AG08396 (cell line): ENCODE measurements around the gene CXCL3.

ENCODE experiments used
- DNase-seq: peaks from one replicate; pipeline ENCODE4 v3.0.0; 2012; ENCODE audit warnings: low spot score, mixed read lengths

CXCL3 gene

DNA sequence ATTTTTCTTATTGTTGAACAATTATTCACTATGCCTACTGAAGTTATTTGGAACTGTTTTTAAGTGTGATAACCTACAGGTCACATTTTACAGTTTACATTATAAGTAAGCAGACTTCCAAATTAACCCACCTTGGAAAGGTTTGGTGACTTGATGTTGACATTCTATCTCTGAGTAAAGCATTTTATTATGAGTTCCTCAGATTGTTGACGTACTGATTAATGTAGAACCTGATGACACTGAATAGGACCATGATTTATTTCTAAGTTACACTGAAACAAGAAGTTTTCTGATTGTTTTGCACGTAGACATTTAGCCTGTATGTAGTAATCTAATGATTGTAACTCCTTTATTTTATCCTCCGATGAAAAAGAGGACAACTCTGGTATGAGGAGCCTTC is 17.0 kb upstream of the CXCL3 start:
- no peak for DNase-seq

DNA sequence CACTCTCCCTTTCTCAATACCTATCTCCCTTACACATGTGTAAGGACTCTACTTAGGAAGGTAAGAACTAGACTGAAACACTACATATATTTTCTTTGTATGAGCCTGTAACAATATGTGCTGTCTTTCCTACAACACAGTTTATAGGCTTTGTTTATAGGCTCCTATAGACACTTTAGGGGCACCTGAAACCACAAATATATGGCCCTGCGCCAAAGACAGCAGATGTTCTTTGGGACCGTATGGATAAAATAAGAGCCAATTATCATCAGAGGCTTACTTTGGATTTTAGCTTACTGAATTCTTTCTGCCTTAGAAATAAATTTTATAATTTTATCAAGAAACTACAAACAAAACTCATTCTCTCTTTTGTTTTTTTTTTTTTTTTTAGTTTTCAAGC is 16.6 kb upstream of the CXCL3 start:
- no peak for DNase-seq

DNA sequence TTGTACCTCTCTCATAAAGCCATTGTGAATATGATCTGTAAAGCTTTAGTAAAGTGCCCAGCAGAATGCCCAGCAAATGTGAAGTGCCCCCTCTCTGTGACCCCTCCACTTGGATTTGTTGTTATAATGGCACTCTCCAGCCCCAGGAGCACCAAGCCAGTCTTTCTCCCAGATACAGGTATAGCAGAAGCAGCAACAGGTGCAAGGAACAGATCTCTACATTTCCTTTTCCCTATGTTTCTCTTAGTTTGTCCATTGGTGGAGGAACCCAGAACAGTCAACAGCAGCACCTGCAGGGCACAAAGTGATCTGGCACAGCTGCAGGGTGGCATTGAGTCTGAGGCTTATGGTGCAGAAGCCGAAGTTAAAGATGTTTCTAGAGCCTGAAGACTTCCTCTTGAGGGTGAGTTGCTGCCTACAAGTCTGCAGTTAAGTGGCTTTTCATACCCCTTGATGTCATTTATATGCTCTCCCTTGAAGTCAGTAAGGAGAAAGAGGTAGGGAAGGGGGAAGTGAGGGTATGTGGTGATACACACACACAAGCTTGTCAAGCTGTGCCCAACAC is 16.1 kb upstream of the CXCL3 start:
- DNase-seq, result no peak

DNA sequence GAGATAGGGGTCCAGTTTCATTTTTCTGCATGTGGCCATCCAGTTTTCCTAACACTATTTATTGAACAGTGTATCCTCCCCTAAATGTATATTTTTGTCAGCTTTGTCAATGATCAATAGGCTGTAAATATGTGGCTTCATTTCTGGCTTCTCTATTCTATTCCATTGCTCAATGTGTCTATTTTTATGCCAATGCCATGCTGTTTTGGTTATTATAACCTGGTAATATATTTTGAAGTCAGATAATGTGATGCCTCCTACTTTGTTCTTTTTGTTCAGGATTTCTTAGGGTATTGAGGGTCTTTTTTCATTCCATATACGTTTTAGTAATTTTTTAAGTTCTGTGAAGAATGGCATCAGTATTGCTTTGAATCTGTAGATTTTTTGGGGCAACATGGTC is 8.7 kb upstream of the CXCL3 start:
- no peak for DNase-seq

DNA sequence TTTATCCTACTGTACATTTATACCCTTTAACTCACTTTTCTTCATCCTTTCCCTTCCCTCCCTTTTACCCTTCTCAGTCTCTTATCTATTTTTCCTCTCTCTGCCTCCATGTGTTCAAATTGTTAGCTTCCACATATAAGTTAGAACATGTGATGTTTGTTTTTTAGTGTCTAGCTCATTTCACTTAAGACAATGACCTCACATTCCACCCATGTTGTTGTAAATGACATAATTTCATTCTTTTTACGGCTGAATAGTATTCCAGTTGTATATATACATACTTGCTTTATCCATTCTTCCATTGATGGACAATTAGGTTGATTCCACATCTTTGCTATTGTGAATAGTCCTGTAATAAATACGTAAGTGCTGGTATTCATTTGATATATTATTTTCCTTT is 7.3 kb upstream of the CXCL3 start:
- DNase-seq, result no peak

DNA sequence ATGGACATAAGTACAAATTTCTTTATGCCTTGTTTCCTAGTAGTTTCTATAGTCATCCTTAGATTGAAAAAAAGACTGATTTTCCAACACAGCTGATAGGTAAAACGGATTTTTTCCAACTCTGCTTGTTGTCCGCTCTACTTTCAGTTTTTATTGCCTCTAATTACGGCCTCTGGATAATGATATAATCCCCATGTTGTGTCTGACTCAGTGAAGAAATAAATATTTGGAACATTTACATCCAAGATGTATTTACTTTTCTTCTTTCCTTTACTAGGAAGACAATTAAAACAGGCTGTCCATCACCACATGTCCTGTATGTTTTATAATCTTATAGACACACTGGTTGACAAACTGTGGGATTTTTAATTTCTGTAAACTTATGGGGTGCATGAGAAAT is 6.8 kb upstream of the CXCL3 start:
- DNase-seq, result no peak

DNA sequence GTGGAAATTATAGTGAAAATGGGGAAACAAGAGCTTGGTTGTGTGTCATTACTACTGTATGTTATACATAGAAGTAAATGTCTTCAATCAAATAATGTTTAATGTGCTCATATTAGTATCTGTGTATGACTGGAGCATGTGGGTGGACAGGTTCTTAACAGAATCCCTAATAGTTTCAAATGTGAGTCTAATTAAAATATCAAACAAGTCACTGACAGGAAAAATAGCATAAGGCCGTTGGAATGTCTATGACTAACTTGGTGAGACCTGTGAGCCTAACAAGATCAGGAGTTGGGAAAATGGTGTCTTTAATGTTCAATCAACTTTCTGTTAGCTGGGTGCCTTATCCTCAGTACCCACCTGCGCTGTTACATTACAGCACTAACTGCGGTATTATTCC is 6.2 kb upstream of the CXCL3 start:
- no peak for DNase-seq

DNA sequence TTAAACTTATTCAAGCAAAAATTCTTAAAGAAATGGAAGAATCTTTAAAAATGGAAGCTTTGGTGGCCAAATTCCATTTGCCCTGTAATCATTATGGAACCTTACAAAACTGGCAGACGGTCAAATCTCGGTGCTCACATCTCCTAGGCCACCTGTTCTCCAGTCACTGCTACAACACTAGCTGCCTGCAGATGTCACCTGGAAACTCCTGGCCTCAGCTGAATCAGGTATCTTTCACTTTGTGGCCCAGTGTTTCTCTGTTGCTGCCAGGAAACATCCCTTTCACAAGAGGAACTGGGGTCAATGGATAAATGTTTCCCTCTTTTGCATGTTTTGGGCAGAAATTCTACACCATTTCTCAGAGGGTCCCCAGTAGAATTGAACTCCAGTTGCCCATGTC is 4.2 kb upstream of the CXCL3 start:
- no peak for DNase-seq

DNA sequence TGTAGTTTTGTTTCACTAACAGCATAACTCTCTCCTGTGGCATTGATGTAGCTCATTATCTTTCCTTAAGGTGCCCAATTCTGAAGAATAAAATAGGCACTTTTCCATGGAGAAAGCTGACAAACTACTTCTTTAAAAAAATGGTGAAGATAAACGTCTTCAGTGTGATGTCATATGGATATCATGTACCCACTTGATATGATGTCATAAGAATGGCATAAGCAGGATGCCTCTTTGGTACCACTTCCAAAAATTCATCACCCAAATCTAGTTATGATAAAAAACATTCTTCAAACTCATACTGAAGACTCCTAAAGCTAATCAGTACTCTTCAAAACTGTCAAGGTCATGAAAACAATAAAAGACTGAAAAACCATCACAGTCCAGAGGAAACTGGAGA is 2.9 kb upstream of the CXCL3 start:
- DNase-seq, result no peak

DNA sequence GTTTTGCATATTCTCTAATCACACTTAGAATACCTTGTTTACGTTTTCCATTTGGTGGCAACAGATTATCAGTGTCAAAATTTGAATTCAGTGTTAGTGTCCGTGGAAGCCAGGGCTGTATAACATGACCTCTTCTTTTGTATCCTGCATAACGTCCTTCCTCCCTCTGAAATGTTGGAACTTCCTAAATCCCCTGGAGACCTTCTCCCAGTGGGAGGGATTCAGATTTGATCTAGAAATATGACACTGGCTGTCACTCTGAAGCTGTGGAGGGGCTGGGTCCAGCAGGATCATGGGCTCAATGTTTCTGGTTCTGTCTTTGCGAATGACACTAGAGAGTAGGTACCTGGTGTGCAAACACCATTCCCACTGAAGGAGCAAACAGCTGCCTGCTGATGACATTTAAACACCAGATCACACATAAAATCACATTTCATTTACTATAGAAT is 850 bp upstream of the CXCL3 start:
- DNase-seq, result no peak

DNA sequence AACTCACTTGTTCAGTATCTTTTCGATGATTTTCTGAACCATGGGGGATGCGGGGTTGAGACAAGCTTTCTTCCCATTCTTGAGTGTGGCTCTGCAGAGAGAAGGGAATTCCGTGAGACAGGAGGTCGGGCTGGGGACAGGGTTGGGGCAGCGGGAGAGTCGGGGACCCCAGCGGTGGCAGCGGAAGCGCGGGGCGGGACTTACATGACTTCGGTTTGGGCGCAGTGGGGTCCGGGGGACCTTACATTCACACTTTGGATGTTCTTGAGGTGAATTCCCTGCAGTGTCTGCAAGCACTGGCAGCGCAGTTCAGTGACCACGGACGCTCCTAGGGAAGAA is 434 bp downstream of the CXCL3 start:
- DNase-seq, result no peak

DNA sequence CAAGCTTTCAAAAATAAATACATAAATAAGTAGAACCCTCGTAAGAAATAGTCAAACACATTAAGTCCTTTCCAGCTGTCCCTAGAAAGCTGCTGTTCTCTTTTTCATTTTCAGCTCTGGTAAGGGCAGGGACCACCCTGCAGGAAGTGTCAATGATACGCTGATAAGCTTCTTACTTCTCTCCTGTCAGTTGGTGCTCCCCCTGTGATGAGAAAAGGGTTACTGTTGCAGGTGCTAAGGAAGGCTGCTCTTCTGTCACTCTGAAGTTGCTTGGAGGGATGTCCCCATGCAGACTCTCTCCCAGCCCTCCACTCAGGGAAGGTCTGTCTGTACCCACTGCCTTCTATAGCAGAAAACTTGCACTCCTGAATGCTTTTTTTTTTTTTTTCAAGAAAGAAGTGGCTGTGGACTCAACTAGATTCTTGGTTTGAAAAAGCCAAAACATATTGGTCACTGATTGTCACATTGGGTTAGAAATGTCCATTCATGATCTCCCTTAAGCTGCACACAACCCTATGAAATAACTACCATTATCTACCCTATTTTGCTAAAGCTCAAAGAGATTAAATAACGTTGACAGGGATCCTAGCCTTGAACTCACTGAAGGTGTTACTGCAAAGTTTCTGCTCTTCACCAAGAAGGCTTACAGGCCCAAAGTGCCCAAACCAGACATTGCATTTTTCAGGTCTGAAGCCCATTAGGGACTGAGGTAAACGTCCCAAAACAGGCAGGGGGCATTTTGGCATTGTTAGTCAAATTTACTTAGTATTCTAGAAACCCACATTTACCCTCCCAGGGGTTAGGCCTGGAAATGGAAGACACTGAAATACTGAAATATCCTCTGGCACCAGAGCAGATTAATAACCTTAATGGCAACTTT is 1.2 kb downstream of the CXCL3 start:
- no peak for DNase-seq

DNA sequence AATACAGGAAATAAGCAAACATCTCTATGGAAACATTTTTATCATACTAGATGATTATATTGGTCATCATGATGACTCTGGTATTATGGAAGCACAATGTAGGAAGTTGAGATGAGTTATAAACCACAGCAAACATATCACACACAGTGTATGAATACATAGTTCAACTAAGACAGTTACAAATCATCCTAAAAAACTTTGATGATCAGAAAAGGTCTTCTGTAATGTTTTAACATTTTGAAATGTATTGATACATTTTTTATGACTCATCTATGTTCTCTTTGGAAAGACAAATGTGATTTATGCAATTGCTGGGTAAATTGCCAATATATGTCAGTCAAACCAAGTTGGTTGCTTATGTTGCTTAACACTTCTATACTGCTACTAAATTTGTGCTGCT is 4.8 kb downstream of the CXCL3 start:
- peak; percentile 19 for DNase-seq

DNA sequence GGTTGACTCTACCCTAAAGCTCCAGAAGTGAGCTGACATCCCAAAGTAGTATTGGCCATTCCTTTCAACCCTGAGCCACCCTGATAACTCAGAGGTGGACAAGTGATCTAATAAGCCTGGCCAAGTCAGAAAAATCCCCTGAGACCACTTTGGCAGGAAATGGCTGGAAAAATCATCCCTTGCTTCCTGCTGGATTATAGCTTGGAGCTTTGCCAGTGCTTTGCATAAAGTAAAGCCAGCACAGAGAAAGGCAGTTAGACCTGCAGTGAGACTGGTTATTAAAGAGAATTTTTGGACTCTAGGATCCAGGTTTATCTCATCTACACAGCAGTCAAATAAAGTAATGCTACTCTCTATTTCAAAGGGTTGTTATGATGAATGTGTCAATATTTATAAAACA is 6.4 kb downstream of the CXCL3 start:
- no peak for DNase-seq

DNA sequence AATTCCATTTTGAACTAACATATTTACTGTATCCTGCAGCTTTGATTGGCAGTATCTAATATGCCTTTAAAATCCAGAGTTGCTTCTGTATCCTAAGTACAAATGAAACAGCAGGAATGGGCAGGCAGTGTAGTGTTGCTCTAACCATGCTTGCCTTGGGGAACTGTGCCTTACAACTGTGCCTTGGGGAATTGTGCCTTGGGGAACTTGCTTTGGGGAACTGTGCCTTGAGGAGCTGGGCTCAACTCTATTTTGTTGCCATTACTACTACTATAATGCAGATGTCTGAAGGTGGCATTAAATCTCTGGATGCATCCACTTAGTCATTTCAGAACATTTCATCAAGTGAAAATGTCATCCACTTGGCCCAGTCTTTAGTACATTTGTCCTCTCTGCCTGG is 6.9 kb downstream of the CXCL3 start:
- no peak for DNase-seq

DNA sequence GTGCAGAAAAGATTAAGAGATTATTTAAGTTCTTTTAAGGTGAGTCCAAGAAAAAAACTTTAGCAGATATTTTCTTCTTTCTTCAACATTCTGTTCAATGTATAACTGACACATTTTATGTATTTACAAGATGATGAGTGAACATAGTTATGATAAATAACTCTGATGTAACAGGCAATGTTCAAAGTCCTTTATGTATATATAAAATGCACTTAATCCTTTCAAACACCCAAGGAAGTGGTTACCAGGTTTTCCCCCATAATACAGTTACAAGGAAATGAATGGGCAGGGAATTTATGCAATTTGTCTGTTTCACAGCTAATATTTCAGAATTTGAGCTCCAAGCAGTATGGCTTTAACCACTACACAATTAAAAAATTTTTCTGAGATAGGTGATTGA is 8.2 kb downstream of the CXCL3 start:
- no peak for DNase-seq

DNA sequence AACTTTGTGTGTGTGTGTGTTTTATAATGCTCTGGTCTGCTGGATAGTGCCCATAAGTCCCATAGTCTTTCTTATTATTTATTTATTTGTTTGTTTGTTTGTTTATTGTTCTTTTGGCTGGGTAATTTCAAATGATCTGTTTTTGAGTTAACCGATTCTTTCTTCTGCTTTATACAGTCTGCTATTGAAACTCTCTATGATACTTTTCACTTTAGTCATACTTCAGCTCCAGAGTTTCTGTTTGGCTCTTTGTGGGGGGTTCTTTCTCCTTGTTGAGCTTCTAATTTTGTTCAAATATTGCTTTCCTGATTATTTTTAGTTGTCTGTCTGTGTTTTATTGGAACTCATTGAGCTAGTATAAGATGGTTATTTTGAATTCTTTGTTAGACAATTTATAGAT is 10.0 kb downstream of the CXCL3 start:
- DNase-seq, result no peak

DNA sequence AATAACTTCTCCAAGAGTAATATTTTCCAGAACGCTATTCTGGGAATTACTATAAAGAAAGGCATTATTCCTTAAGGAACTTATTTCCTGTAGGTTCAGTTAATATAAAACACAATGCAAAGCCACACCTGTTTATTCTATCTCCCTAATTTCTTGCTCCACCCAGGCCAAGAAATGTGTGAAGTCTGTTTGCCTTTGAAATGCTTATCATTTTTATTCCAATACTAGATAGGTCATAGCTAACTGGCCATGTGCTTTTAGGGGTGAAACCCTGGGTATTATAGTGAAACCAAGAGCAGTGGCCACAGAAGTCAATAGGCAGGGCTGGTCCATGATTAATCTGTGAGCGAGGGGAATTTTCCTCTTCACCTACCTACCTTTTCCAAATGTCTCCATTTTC is 14.8 kb downstream of the CXCL3 start:
- no peak for DNase-seq

DNA sequence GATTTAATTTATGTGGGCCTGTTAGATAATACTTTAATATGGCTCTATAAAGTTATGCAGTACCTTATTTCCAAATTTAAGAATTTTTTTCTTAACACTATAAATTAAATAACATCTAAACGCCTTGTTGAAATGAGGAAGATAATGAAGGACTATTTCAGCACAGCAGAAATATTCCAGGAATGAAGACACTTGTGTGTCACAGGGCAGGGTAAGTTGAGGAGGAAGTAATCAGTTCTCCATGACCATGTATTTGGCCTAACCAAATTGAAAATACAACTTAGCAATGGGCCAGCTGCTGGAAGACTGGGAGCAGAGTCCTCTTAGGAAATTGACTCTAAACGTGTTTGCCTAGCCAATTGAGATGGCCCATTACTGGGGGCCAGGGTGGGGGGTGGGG is 16.9 kb downstream of the CXCL3 start:
- DNase-seq, result no peak

DNA sequence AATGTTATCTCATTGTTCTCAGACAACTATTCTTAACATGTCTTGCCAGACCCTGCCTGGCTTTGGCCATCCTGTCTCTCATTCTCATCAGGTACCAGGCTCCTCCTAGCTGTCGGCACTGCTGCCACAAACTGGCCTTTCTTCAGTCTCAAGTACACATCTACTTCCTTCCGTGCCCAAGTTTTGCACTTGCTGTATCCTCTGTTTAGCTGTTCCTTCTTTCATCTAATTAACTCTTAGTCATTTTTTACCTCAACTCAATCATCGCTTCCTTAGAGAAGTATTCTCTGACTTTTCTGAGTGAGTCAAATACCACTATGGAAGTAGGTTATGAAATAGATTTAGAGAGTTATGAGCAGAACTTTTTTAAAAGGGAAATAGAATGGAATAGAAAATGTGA is 19.7 kb downstream of the CXCL3 start:
- DNase-seq, result no peak

DNA sequence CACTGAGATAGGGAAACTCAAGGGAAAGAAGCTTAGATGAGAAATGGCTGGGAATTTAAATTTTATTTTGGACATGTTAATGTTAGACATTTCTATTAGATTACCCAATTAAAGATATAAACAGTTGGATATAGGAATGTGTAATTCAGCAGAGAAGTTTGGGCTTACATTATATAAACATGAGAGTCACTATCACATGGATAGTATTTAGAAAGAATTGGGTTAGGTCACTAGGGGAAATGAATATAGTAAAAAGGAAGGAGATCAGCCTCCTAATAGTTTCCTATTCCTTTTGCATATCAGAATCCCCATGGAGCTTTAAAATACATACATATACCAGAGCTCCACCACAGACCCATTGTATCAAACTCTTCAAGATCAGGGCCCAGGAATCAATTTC is 20.4 kb downstream of the CXCL3 start:
- no peak for DNase-seq

DNA sequence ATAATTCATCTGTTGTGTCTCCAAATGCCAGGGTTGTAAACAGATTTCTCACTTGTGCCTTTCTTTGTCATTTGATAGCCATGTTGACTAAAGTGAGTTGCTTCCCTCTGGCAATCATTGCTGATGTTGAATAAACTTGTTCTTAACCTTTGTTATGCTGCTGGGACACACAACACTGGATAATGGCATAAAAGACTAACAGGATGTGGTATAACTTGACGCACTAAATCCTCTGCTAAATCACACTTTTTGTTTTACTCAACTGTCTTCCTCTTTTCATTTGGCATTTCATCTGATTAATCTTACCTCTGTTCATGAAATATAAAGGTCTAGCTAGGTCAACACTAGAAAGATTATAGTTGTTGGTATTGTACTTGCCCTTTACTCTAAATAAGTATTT is 22.4 kb downstream of the CXCL3 start:
- DNase-seq, result no peak

DNA sequence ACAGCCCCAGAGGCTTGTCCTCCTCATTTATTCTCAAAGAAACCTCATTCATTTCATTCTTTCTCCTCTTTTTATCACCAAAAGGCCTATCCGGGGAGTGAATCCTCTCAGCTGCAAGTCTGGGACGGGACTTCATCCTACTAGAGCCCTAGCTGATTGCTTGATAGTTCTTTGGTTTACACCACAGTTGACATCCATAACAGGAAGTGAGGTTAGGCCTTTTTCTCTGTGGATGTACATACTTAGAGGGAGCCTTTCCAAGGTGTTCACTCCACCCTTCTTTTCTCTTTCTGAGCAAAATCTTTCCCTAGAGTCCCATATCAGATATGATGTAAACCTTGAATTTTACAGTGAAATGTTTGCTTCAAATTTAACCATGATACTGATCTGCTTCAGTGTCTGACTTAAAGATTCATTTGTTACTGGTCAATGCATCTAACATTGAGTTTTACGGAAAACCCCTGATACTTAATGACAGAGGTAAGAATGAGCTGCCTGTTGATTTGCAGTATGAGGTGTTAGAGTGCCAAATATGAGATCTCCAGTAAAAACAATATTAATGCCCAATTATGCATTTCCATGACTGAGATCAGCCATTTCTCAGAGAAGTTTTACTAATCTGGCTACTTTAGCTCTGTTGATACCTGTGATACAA is 23.2 kb downstream of the CXCL3 start:
- DNase-seq, result no peak

DNA sequence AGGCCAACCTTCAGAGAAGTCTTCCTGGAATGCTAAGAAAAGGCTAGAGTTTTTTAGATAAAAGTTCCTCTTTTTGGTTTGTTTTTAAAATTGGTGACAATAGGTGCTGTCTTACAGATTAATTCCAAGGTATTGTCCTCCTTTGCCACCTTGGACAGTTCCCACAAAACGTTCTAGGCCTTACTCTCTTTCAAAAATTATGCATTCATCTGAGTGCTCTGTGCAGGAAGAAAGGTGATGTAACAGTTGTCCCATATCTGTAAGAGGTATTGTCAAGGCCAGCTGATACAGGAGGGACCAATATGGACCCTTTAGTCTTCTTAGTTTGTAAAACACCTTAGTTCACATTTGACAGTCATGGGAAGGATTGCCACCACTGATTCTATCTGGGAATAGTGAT is 24.2 kb downstream of the CXCL3 start:
- no peak for DNase-seq
